AG08395 (cell line): ENCODE data around the gene TSPAN12.
"Not testable (repeated sequence)": the region's sequence is repeated elsewhere in the genome, so short reads cannot be mapped to it uniquely, and the experiment has no call there.

Experiments
- DNase-seq: peaks from one replicate; pipeline ENCODE4 v3.0.0; 2012; ENCODE audit warnings: mixed read lengths, low spot score

TSPAN12 gene

GRCh38 chr7:120857588-120858573 is at the start of gene TSPAN12:
TSS of gene TSPAN12 (minus strand) at chr7:120858144. CDS start at chr7:120856763, 1,381 bp downstream.
- peak; percentile 81 for DNase-seq

DNA sequence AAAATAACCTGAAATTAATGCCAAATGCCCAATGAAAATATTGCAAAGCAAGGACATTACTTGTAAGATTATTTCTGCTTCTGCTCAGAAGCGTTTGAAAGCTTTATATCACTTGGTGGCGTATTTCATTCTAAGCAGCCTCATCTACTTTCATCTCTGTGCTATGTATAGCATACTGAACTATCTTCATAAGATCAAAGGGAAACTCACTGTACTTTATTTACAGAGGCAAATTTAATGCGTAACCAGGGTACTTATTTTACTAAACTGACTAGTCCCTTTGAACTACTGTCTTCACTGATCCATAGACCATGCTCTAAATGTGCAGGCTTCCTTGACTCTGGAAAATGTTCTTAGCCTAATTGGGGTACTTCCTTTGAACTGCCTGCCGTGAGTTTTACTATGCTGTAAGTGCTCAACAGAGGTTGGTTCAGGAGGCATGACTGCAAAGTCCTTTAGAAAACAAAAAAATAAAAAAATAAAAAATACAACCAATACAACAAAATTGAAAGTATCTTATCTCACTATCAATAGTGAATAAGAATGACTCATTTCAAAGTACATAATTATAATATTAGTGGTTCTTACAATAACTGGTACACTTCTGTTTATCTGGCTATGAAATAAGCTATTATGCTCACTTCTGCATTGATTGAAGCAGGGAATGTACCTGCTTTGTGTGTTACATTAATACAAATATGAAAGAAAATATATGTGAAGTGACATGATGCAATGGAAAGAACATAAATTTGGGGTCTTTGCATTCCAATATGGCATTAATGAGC is 41.0 kb upstream of the TSPAN12 start:
- no peak for DNase-seq

DNA sequence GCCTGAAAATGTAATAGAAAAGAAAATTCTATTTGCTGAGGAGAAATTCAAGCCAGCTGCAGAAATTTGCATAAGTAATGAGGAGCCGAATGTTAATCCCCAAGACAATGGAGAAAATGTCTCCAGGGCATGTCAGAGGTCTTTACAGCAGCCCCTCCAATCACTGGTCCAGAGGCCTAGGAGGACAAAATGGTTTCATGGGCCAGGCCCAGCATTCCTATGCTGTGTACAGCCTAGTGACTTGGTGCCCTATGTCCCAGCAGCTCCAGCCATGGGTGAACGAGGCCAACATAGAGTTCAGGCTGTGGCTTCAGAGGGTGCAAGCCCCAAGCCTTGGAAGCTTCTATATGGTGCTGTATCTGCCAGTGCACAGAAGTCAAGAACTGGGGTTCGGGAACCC is 37.3 kb upstream of the TSPAN12 start:
- not testable (repeated sequence) for DNase-seq

GRCh38 chr7:120885602-120886001 is 27.7 kb upstream of the TSPAN12 start:
- DNase-seq = not testable (repeated sequence)

- DNase-seq = no peak
Observed at GRCh38 chr7:120877701-120878100, 19.8 kb upstream of the TSPAN12 start.

GRCh38 chr7:120876922-120877321 is 19.0 kb upstream of the TSPAN12 start:
- no peak for DNase-seq

DNA sequence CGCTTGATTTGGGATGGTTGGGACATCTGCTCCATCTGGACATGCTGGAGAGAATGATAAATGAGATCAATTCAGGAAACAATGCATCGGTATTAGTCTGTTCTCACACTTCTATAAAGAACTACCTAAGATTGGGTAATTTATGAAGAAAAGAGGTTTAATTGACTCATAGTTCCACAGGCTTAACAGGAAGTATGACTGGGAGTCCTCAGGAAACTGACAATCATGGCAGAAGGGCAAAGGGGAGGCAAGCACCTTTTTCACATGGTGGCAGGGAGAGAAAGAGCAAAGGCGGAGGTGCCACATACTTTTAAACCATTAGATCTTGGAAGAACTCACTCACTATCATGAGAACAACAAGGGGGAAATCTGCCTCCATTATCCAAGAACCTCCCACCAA is 16.8 kb upstream of the TSPAN12 start:
- no peak for DNase-seq

- no peak for DNase-seq
Observed at GRCh38 chr7:120874016-120874415, 16.1 kb upstream of the TSPAN12 start.

DNA sequence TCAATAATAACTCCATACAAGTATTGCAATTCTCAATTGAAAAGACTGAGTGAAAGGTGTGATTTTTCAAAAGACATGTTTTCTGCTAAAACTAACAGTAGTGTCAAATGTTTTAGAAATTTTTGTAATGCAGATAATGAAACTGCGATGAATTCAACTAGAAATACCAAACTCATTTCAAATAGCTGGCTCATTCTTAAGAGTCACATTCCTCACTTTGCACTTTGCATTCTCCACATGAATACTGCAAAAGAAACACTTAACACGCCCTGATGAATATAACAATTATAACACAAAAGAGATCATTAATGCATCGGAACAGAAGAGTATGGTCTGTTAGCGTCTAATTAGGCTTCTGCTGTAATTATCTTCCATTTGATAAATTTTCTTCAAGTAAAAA is 15.5 kb upstream of the TSPAN12 start:
- DNase-seq = no peak

- DNase-seq = no peak
Observed at GRCh38 chr7:120869700-120870099, 11.8 kb upstream of the TSPAN12 start.

DNA sequence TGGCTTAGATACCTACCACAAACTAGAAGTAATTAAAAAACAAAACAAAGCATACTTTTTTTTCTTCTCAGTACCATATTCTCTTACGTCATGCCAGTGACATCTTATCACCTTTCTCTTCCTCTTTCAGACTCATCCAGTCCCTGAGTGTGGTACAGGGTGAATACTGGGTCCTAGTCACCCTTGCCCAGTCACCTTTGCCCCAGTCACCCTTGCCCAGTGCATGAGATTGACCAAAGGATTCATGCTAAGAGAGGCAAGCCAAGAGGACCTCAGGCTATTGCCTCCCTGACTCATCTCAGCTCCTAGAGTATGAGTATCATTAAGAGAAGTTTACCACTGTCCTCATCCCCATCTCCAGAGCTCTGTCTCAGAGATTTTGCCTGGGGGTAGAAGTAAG is 10.0 kb upstream of the TSPAN12 start:
- no peak for DNase-seq

- no peak for DNase-seq
Observed at GRCh38 chr7:120865191-120865981, 7.4 kb upstream of the TSPAN12 start.

DNA sequence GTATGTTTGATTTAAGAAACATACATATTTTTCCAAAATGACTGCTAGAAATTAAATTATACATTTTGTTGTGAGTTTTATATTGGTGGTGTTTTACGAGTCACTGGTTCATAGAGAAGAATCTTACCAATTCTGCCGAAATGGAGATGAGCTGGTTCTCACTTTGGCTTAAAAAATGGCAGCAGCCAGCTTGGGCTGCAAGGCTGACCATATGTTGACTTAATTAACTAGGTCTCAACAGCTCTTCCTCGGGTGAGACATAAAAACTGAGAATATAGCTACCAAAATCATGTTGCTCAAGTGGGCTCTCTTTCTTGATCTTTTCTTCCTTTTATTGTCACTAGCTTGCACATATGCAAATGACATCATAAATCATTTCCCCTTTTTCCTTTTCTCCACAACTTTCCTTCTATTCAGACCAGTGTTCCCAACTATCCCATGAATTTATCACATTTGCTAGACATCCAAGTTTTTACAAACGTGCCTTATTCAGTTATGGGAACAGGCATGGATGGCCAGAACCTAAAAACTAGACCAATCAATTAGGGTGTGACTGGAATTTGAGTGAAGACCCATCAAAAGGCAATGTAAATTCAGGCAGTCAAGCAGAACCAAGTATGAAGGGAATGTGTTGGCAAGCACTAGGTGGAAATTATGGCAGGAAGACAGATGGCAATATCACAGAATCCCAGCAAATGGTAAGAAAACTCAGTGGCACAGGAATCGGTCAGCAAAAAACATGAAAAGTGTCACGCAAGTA is 6.4 kb upstream of the TSPAN12 start:
- DNase-seq = no peak

- DNase-seq = no peak
Observed at GRCh38 chr7:120862987-120863590, 5.1 kb upstream of the TSPAN12 start.

GRCh38 chr7:120860156-120860555 is 2.2 kb upstream of the TSPAN12 start:
- DNase-seq = no peak

GRCh38 chr7:120859459-120859858 is 1.5 kb upstream of the TSPAN12 start:
- no peak for DNase-seq

DNA sequence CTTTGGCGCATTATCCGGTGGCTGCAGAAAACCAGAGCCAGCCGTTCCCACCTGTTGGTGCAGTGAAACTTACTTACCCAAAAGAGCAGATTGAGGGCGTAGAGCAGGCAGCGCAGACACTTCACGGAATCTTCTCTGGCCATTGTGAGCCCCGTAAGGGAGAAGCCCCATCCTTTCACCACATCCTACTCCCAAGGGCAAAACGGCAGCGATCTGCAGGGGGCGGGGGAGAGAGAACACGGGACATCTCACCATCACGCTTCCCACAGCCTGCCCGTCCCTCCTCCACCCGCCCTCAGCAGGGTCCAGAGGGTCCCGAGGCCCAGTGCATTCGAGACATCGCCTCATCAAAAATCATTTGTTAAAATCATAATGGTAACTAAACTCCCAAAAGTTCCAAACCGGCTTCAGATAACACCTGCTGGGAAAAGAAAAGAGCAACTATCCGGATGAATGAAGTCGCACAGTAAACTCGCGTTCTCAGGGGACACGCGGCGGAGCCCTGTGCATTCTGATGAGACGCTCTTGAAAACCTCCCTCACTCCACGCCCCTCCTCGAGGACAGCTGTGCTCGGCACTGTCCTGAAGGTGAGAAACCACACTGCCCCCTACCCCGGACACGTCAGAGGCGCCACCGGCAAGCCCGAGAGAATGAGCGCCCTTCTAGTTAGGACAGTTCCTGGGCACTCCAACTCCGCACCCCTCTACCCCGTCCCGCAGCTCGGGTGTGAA is 1.2 kb downstream of the TSPAN12 start:
- no peak for DNase-seq

DNA sequence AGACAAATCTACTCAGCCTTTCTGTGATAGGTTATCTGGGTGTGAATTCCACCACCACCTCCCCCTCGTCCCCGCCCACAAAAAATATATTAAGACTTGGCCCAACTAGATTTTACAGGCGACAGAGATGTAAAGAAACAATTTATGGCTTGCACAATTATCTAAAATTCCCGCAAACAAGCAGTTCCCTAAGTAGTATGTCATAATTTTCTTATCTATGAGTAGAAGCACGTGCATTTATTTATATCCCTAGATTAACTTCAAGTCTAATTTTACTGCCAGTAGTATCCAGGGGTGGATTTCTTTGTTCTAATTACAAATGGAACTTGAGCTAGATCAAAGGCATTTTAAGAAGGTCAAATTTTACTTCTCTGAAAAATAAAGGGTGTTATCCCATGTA is 1.7 kb downstream of the TSPAN12 start:
- no peak for DNase-seq

GRCh38 chr7:120852700-120853099 is 5.2 kb downstream of the TSPAN12 start:
- DNase-seq = no peak

GRCh38 chr7:120843109-120843508 is 14.8 kb downstream of the TSPAN12 start:
- DNase-seq = peak; percentile 27
